Mesenchymal stem cell (in vitro differentiated cells and primary cell): ENCODE data around the gene AARSD1.

Experiments used
- DNase-seq: peaks from one replicate; pipeline ENCODE4 v3.0.0-alpha.2; 2013
- H2AFZ ChIP-seq: one replicate; pipeline ENCODE4 v1.6.1; 2013; ENCODE audit warnings: low read depth, mild to moderate bottlenecking, control low read depth, inconsistent platforms, low read length, moderate library complexity
- H2AK5ac ChIP-seq: 2 replicates; pipeline ENCODE4 v1.6.1; 2013; ENCODE audit warnings: low read length, moderate library complexity, mild to moderate bottlenecking, inconsistent platforms; ENCODE audit not compliant: severe bottlenecking
- H2BK120ac ChIP-seq: one replicate; pipeline ENCODE4 v1.6.1; 2013; ENCODE audit warnings: low read depth, mild to moderate bottlenecking, inconsistent platforms, low read length, moderate library complexity
- H2BK12ac ChIP-seq, 2 experiments: one replicate each; pipeline ENCODE4 v1.6.1; 2013; ENCODE audit warnings: inconsistent platforms in 2 of 2, low read length in 2 of 2, mild to moderate bottlenecking in 2 of 2, moderate library complexity in 2 of 2, control low read depth in 1 of 2
- H2BK15ac ChIP-seq: one replicate; pipeline ENCODE4 v1.6.1; 2013; ENCODE audit warnings: mild to moderate bottlenecking, low read depth, inconsistent platforms; ENCODE audit not compliant: poor library complexity, severe bottlenecking
- H2BK5ac ChIP-seq: 2 replicates; pipeline ENCODE4 v1.6.1; 2013; ENCODE audit warnings: low read depth, mild to moderate bottlenecking, low read length, control low read depth, inconsistent platforms; ENCODE audit not compliant: poor library complexity, severe bottlenecking
- H3K14ac ChIP-seq, 2 experiments: one replicate each; pipeline ENCODE4 v1.6.1; 2013; ENCODE audit warnings: inconsistent platforms in 2 of 2, low read length in 2 of 2, control low read depth in 1 of 2, mild to moderate bottlenecking in 1 of 2, moderate library complexity in 1 of 2
- H3K18ac ChIP-seq, 2 experiments: one replicate each; pipeline ENCODE4 v1.6.1; 2013; ENCODE audit warnings: inconsistent platforms in 2 of 2, low read length in 2 of 2, control low read depth in 1 of 2, low read depth in 1 of 2, mild to moderate bottlenecking in 1 of 2
- H3K23ac ChIP-seq, 2 experiments: one replicate each; pipeline ENCODE4 v1.6.1; 2013; ENCODE audit warnings: inconsistent platforms in 2 of 2, low read length in 2 of 2, mild to moderate bottlenecking in 2 of 2, moderate library complexity in 2 of 2, control low read depth in 1 of 2
- H3K27ac ChIP-seq: 2 replicates; pipeline ENCODE4 v1.5.1; 2013; ENCODE audit warnings: mild to moderate bottlenecking, moderate library complexity, low read length, control low read depth, inconsistent platforms; ENCODE audit not compliant: poor library complexity, severe bottlenecking
- H3K27me3 ChIP-seq, 2 experiments: 2 replicates each; pipeline versions ENCODE4 v1.6.1 to v1.7.0; 2013; ENCODE audit warnings: low read length in 2 of 2, mild to moderate bottlenecking in 2 of 2, moderate library complexity in 2 of 2, control low read depth in 1 of 2, inconsistent platforms in 1 of 2; ENCODE audit not compliant: control insufficient read depth in 1 of 2, insufficient read depth in 1 of 2
- H3K36me3 ChIP-seq, 2 experiments: 2 replicates each; pipeline versions ENCODE4 v1.6.1 to v1.7.0; 2013; ENCODE audit warnings: low read length in 2 of 2, control low read depth in 1 of 2, inconsistent platforms in 1 of 2, low read depth in 1 of 2, mild to moderate bottlenecking in 1 of 2; ENCODE audit not compliant: insufficient read depth in 2 of 2, control insufficient read depth in 1 of 2
- H3K4ac ChIP-seq, 2 experiments: one replicate each; pipeline ENCODE4 v1.6.1; 2013; ENCODE audit warnings: inconsistent platforms in 2 of 2, low read length in 2 of 2, mild to moderate bottlenecking in 2 of 2, moderate library complexity in 2 of 2, control low read depth in 1 of 2, low read depth in 1 of 2
- H3K4me1 ChIP-seq: 2 replicates; pipeline ENCODE4 v1.6.1; 2013; ENCODE audit warnings: low read depth, low read length, control low read depth; ENCODE audit not compliant: control insufficient read depth, insufficient read depth
- H3K4me2 ChIP-seq: 2 replicates; pipeline ENCODE4 v1.6.1; 2013; ENCODE audit warnings: low read length, mild to moderate bottlenecking, inconsistent platforms; ENCODE audit not compliant: poor library complexity, severe bottlenecking
- H3K4me3 ChIP-seq, 2 experiments: 2 replicates each; pipeline versions ENCODE4 v1.5.1 to v1.7.0; 2013; ENCODE audit warnings: low read length in 2 of 2, mild to moderate bottlenecking in 2 of 2, control low read depth in 1 of 2, low read depth in 1 of 2; ENCODE audit not compliant: insufficient read depth in 1 of 2
- H3K79me1 ChIP-seq: replicated peaks from 2 replicates; pipeline ENCODE4 v1.6.1; 2013; ENCODE audit warnings: mild to moderate bottlenecking, control low read depth, low read length, inconsistent platforms; ENCODE audit not compliant: poor library complexity, severe bottlenecking
- H3K9ac ChIP-seq: 2 replicates; pipeline ENCODE4 v1.7.0; 2013; ENCODE audit warnings: mild to moderate bottlenecking, low read length, moderate library complexity
- H3K9me3 ChIP-seq: 2 replicates; pipeline ENCODE4 v1.7.0; 2013; ENCODE audit warnings: mild to moderate bottlenecking, low read length; ENCODE audit not compliant: control insufficient read depth
- H4K8ac ChIP-seq: one replicate; pipeline ENCODE4 v1.6.1; 2013; ENCODE audit warnings: inconsistent platforms, mild to moderate bottlenecking, low read length, moderate library complexity
- H4K91ac ChIP-seq: one replicate; pipeline ENCODE4 v1.6.1; 2013; ENCODE audit warnings: mild to moderate bottlenecking, low read length, inconsistent platforms
- WGBS: methylation state at CpG from one replicate; pipeline ENCODE4 v1.1.7; 2013; ENCODE audit warnings: mixed read lengths; 5-methylcytosine and 5-hydroxymethylcytosine counted together

AARSD1 gene

DNA sequence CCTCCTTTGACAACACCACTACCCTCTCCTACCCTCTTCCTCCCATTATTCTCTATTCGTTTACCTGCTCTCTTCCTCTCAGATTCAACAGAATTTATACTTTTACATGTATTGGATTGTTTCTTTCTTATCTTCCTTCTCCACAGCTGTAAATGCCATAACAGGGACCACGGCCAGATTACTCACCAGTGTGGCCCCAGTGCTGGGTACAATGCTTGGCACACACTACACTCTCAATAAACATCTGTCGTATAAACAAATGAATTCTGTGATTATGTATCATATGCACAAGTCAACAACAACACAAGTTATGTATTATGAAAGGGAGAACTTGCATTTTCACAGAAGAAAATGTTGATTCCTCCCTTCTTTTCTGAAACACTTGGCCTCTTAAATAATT, 20.0 kb downstream of the AARSD1 start:
- no peak overlapping the region for H4K91ac ChIP-seq
- peaks cover 0 to 4% of the 10 kb centered on the region in 2 experiments for H3K27me3 ChIP-seq
- no peaks in the 10 kb centered on the region for H3K4me1 ChIP-seq
- H4K8ac ChIP-seq, result no peak overlapping the region
- no peak overlapping the region for H3K14ac ChIP-seq
- H3K27ac ChIP-seq, result no peak overlapping the region
- H3K4ac ChIP-seq, result no peak overlapping the region
- no peak for DNase-seq
- no peak overlapping the region for H2BK15ac ChIP-seq
- H2AFZ ChIP-seq, result no peak overlapping the region
- H3K9ac ChIP-seq, result no peak overlapping the region
- no peak overlapping the region for H3K18ac ChIP-seq
- peaks cover 4 to 10% of the 10 kb centered on the region in 2 experiments for H3K36me3 ChIP-seq
- H3K9me3 ChIP-seq, result no peaks in the 10 kb centered on the region
- H3K4me3 ChIP-seq, result no peak overlapping the region
- H3K79me1 ChIP-seq, result no peaks in the 10 kb centered on the region
- 46% methylated on average over 2 of the region's 3 CpGs for WGBS
- no peak overlapping the region for H2BK12ac ChIP-seq
- H2BK120ac ChIP-seq, result no peak overlapping the region
- no peak overlapping the region for H3K23ac ChIP-seq
- no peak overlapping the region for H3K4me2 ChIP-seq
- no peak overlapping the region for H2BK5ac ChIP-seq
- no peak overlapping the region for H2AK5ac ChIP-seq

DNA sequence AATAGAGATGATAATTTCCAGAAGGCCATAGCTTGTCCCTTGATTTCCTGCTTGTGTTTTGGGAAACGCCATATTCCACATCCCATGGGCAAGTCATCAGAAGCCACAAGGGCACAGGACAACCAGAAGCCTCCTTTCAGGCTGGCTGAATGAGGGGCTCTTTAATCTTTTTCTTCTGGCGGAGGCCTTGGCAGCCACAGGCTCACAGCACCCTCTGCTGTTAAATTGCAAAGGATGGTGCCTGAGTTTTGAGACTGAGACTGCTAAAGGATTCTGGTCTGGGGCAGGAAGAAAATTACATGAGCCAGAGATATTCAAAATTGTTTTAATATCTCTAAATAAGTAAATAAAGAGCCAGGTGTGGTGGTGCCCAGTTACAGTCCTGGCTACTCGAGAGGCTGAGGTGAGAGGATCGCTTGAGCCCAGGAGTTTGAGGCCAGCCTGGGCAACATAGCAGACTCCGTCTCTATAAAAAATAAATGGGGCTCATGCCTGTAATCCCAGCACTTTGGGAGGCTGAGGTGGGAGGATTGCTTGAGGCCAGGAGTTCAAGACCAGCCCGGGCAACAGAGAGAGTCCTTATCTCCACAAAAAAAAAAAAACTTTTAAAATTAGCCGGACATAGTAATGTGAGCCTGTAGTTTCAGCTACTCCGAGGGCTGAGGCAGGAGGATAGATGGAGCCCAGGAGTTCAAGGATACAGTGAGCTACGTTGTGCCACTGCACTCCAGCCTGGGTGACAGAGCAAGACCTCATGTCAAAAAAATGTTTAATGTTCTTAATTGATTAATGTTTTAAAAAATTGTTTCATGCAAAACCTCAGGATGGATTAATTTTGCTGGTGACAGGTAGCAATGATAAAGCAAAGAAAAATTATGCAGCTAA, 26.3 kb downstream of the AARSD1 start:
- H3K9ac ChIP-seq, result peak overlapping the region; percentile 10
- no peak overlapping the region for H4K91ac ChIP-seq
- H3K4me2 ChIP-seq, result no peak overlapping the region
- peak; percentile 69 for DNase-seq
- no peak overlapping the region for H2BK12ac ChIP-seq
- H2BK15ac ChIP-seq, result no peak overlapping the region
- H3K79me1 ChIP-seq, result no peaks in the 10 kb centered on the region
- no peak overlapping the region for H3K4ac ChIP-seq
- H2BK120ac ChIP-seq, result no peak overlapping the region
- H3K4me1 ChIP-seq, result no peaks in the 10 kb centered on the region
- no peak overlapping the region for H2AFZ ChIP-seq
- H3K23ac ChIP-seq, result no peak overlapping the region
- no peak overlapping the region for H3K18ac ChIP-seq
- H3K9me3 ChIP-seq, result no peaks in the 10 kb centered on the region
- H3K4me3 ChIP-seq, result no peak overlapping the region
- 38% methylated on average over 7 of the region's 9 CpGs for WGBS
- H3K36me3 ChIP-seq, result no peaks in the 10 kb centered on the region
- no peak overlapping the region for H3K27ac ChIP-seq
- H4K8ac ChIP-seq, result no peak overlapping the region
- H2BK5ac ChIP-seq, result no peak overlapping the region
- no peak overlapping the region for H2AK5ac ChIP-seq
- H3K14ac ChIP-seq, result no peak overlapping the region
- H3K27me3 ChIP-seq, result peaks cover 8 to 11% of the 10 kb centered on the region in 2 experiments

- Histone ChIP-seq H3K4me1 (peaks cover 2% of the 10 kb centered on the region), H3K27ac (no peak overlapping the region), H4K8ac (no peak overlapping the region), H2BK15ac (no peak overlapping the region), H2BK5ac (no peak overlapping the region), H2BK120ac (no peak overlapping the region), H2AK5ac (no peak overlapping the region), H3K9me3 (no peaks in the 10 kb centered on the region), H3K4me3 (no peak overlapping the region), H3K36me3 (no peaks in the 10 kb centered on the region), H3K23ac (no peak overlapping the region), H3K4ac (no peak overlapping the region), H3K27me3 (peaks cover 7 to 8% of the 10 kb centered on the region in 2 experiments), H3K9ac (peak overlapping the region; percentile 77), H3K18ac (no peak overlapping the region), H3K79me1 (no peaks in the 10 kb centered on the region), H4K91ac (no peak overlapping the region), H3K4me2 (no peak overlapping the region), H2AFZ (no peak overlapping the region), H3K14ac (no peak overlapping the region), H2BK12ac (no peak overlapping the region)
- WGBS, result no CpG with 5 or more reads among the region's 1 CpG
- DNase-seq, result no peak
These were observed 34.8 kb downstream of the AARSD1 start for GRCh38 chr17:42929497-42929844.

DNA sequence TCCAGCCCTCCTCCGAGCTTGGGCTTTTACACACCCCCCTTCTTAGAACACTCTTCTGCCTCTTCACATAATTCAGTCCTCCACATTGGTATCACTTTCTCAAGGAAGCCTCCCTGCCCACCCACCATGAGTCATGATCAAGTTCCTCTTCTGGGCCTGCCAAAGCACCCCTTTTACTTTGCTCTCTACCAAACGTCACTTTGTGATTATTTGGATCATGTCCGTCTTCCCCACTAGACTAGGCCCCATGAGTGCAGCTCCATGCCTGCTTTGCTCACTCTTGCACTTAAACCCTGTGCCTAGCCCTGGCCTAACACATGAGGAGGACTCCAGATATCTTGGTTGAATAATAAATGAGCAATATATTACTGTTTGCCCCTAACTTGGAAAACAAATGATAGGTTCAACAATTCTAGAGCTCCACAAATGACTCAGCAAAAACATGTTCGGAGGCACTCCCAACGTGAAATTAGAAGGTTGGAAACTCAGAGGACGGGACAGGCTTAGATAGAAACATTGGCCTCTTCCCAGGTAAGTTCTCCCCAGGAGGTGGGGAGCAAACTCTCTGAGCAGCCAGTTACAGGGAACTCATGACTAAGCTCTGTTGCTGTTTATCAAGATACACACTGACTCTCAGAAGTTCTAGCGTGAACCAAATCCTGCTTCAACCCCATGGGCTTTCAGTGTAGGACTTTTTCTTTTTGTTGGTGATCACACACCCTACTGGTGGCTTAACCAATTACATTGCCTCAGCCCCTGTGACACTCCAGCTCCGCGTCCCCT, 35.3 kb downstream of the AARSD1 start:
- H3K4me1 ChIP-seq, result peaks cover 2% of the 10 kb centered on the region
- H3K4ac ChIP-seq, result no peak overlapping the region
- H2BK5ac ChIP-seq, result no peak overlapping the region
- peak overlapping the region in 1 of 2 experiments; percentile 30 for H3K18ac ChIP-seq
- DNase-seq, result peak; percentile 79
- no peaks in the 10 kb centered on the region for H3K79me1 ChIP-seq
- no peak overlapping the region for H3K27ac ChIP-seq
- H2BK12ac ChIP-seq, result peak overlapping the region in 1 of 2 experiments; percentile 24
- no peak overlapping the region for H3K14ac ChIP-seq
- no peaks in the 10 kb centered on the region for H3K36me3 ChIP-seq
- H3K23ac ChIP-seq, result no peak overlapping the region
- no peak overlapping the region for H2BK120ac ChIP-seq
- 69% methylated on average over 7 of the region's 9 CpGs for WGBS
- peak overlapping the region; percentile 78 for H2AFZ ChIP-seq
- peaks cover 5% of the 10 kb centered on the region in 2 experiments for H3K27me3 ChIP-seq
- no peak overlapping the region for H4K91ac ChIP-seq
- peak overlapping the region; percentile 62 for H4K8ac ChIP-seq
- no peak overlapping the region for H3K4me2 ChIP-seq
- no peak overlapping the region for H2AK5ac ChIP-seq
- no peaks in the 10 kb centered on the region for H3K9me3 ChIP-seq
- peak overlapping the region in 1 of 2 experiments; percentile 17 for H3K4me3 ChIP-seq
- H3K9ac ChIP-seq, result peak overlapping the region; percentile 77
- no peak overlapping the region for H2BK15ac ChIP-seq
